AG10803 (cell line): Measurements from ENCODE around the gene SEC16A.

Source experiments
- DNase-seq: peaks from one replicate; pipeline ENCODE4 v3.0.0; 2010; ENCODE audit warnings: low read depth
- H3K4me3 ChIP-seq: 2 replicates; pipeline ENCODE4 v1.5.1; 2011; ENCODE audit warnings: mild to moderate bottlenecking, low read length, control low read depth
- CTCF ChIP-seq: conservative IDR thresholded peaks from 2 replicates; pipeline ENCODE4 v1.5.1; 2011; ENCODE audit warnings: mild to moderate bottlenecking, low read length, control low read depth, inconsistent platforms

SEC16A gene

GRCh38 chr9:136507221-136507991 lies 24.6 kb upstream of the SEC16A start:
- no peak for TF ChIP-seq CTCF
- DNase-seq = no peak
- H3K4me3 ChIP-seq = no peak overlapping the region

GRCh38 chr9:136506425-136506824 lies 23.6 kb upstream of the SEC16A start:
- H3K4me3 ChIP-seq = no peak overlapping the region
- TF ChIP-seq CTCF = no peak
- DNase-seq = no peak

DNA sequence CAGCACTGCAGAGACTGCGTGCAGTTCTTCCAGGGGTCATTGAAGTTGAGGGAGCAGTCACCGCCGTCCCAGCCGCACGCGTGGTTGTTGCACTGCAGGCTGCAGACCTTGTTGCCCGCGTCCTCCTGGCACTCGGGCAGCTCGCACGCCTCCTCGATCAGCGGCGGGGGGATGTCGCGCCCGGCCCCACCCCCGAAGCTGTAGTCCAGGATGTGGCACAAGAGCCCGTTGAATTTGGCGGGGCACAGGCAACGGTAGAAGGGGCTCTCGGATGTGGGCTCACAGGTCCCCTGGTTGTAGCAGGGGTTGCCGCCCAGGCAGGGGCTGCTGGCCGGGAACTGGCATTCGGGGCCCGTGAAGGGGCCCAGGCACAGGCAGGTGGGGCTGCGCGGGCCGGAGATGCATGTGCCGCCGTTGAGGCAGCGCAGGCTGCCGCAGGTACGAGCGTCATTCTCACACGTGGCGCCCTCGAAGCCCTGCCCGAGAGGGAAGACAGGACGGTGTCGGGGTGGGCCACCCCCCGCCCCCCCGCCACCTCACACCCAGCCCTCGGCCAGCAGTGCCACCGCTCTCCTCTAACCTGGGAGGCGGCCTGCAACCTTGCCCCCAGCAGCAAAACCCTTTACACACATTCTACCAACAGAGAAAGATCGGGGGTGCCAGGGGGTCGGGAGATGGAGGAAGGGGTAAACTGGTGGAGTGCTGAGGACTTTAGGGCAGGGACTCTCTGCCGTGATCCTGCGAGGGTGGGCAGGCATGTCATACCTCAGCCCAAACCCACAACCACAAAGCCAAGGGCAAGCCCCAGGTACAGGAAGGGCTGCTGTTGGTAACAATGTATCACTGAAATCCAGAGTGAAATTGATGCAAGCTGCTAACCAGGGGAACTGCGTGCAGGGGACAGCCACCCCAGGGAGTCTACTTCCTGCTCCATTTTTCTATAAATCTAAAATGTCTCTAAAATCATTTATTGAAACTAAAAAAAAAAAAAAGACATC lies 22.9 kb upstream of the SEC16A start:
- no peak overlapping the region for H3K4me3 ChIP-seq
- TF ChIP-seq CTCF = no peak
- DNase-seq = no peak

GRCh38 chr9:136504512-136505348 lies 21.9 kb upstream of the SEC16A start:
- no peak overlapping the region for H3K4me3 ChIP-seq
- no peak for TF ChIP-seq CTCF
- no peak for DNase-seq

DNA sequence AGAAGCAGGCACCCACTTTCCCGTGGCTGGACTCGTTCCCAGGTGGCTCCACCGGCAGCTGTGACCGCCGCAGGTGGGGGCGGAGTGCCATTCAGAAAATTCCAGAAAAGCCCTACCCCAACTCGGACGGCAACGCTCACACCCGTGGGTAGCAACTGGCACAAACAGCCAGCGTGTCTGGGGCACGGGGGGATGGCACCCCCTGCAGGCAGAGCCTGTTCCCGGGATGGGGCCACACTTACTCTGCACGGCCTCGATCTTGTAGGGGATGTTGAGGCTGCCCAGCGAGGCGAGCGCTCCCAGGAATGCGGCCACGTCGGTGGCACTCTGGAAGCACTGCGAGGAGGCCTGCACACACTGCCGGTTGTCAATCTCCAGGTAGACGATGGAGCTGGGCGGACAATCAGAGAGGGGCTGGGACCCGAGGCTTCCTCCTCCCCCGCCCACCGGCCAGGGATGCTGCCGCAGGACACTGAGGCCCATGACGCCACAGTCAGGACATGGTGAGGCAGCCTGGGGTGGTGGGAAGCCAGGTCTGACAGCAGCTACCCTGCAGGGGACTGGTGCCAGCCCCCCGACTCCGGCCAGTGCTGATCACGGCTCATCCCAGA lies 20.2 kb upstream of the SEC16A start:
- no peak for TF ChIP-seq CTCF
- DNase-seq = no peak
- H3K4me3 ChIP-seq = no peak overlapping the region

- TF ChIP-seq CTCF = no peak
- H3K4me3 ChIP-seq = no peak overlapping the region
- DNase-seq = no peak
These were observed 19.4 kb upstream of the SEC16A start for GRCh38 chr9:136502196-136502595.
